Right renal cortex interstitium (tissue), 3 donors: ENCODE results near the gene ZNF605. TPM values are rescaled to one million over a fixed set of nuclear protein-coding genes. Genes with fewer than 3 reads are reported as not detected.
"Not testable (repeated sequence)": the region's sequence is repeated elsewhere in the genome, so short reads cannot be mapped to it uniquely, and the experiment has no call there.

Experiments used
- DNase-seq, 3 donors: peaks; one replicate each; pipeline ENCODE4 v3.0.0-alpha.2; 2013; ENCODE audit warnings: low read depth in 3 of 3, low spot score in 2 of 3
- polyA plus RNA-seq, 3 donors: library from polyadenylated mRNA; unstranded; fragments of 120-200 nt; gene quantifications; one replicate each; pipeline ENCODE4 v1.2.1, GENCODE V29; 2013; ENCODE audit not compliant: insufficient read length in 3 of 3

The ZNF605 gene
- polyA plus RNA-seq, 3 donors, result 23.7 to 25.8 (median 25.3) TPM

GRCh38 chr12:132949936-132950837, 5.9 kb downstream of the ZNF605 start:
- DNase-seq, result no peak

GRCh38 chr12:132948146-132949066, 7.7 kb downstream of the ZNF605 start:
- no peak for DNase-seq

GRCh38 chr12:132946246-132946820, 9.8 kb downstream of the ZNF605 start:
- no peak for DNase-seq

- DNase-seq, result no peak
These were observed 10.3 kb downstream of the ZNF605 start for GRCh38 chr12:132945806-132946205.

- DNase-seq, result no peak
These were observed 13.5 kb downstream of the ZNF605 start for GRCh38 chr12:132942611-132943010.

- DNase-seq, result no peak
These were observed 14.7 kb downstream of the ZNF605 start for GRCh38 chr12:132941336-132941954.

- no peak for DNase-seq
These were observed 15.9 kb downstream of the ZNF605 start for GRCh38 chr12:132940071-132940719.

- not testable (repeated sequence) for DNase-seq
These were observed 17.3 kb downstream of the ZNF605 start for GRCh38 chr12:132938807-132939206.

- no peak for DNase-seq
These were observed 18.6 kb downstream of the ZNF605 start for GRCh38 chr12:132937476-132937875.

- DNase-seq, result not testable (repeated sequence)
These were observed 19.2 kb downstream of the ZNF605 start for GRCh38 chr12:132936921-132937320.

- no peak for DNase-seq
These were observed 19.9 kb downstream of the ZNF605 start for GRCh38 chr12:132936163-132936562.

- no peak for DNase-seq
These were observed 29.7 kb downstream of the ZNF605 start for GRCh38 chr12:132926415-132926833.

GRCh38 chr12:132925597-132926414, 30.3 kb downstream of the ZNF605 start:
- no peak for DNase-seq

- no peak for DNase-seq
These were observed 31.8 kb downstream of the ZNF605 start for GRCh38 chr12:132924356-132924755.

- no peak for DNase-seq
These were observed 32.7 kb downstream of the ZNF605 start for GRCh38 chr12:132923356-132923909.

- no peak for DNase-seq
These were observed 33.4 kb downstream of the ZNF605 start for GRCh38 chr12:132922676-132923075.

GRCh38 chr12:132921685-132922084, 34.4 kb downstream of the ZNF605 start:
- no peak for DNase-seq

GRCh38 chr12:132918680-132919079, 37.4 kb downstream of the ZNF605 start:
- DNase-seq, result no peak

- no peak for DNase-seq
These were observed 47.1 kb downstream of the ZNF605 start for GRCh38 chr12:132909030-132909368.
